Caki2 (cell line): ENCODE measurements around the gene CDK5R2. TPM values are rescaled to one million over a fixed set of nuclear protein-coding genes. Genes with fewer than 3 reads are reported as not detected.
A peak's percentile ranks its signal among the peaks of the same experiment; 100 is the strongest.

Source experiments
- DNase-seq: peaks from one replicate; pipeline ENCODE4 v3.0.0-alpha.2; 2015; ENCODE audit warnings: low read depth
- in situ Hi-C: cut with HindIII; loops from 2 replicates; pipeline ENCODE4 v1.10.0; 2016; ENCODE audit warnings: low sequenced_read_pairs, low pct_unique_long_range_greater_than_20kb, mixed read lengths
- total RNA-seq: library from RNA; depleted of rRNA; stranded (reverse); fragments of >200 nt; shearing (Covaris generic); gene quantifications from 2 replicates; pipeline ENCODE4 v1.2.3, GENCODE V29; 2014; ENCODE audit warnings: low replicate concordance; rRNA removed

Gene CDK5R2
- total RNA-seq, 1 experiment from 2014 or later: 0.78 TPM

DNA sequence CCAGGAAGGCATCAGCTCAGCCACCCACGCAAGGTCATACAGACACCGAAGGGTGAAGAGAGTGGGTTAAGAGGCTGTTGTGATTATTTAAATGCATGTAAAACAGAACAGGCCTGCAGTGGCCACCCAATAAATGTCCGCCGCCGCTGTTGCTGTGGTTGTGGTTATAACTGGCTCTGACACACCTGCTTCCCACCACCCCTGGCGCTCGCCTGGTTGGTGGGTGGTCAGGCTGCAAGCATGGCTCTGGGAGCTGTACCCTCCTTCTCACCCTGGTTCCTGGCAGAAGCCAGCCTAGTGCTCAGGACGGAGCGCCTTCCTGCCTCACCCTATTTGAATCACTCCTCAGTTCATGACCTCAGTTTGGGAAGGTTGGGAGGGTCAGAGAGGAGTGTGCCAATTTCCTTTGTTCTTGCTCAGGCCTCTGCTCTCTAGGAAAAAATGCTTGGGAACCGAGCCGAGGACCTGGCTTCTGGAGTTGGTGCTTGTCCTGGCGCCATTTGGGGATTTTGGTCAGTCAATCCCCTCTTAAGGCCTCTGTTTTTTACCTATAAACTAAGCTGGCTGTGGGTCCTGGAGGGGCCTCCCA is 39.0 kb downstream of the CDK5R2 start:
- no peak for DNase-seq
- in situ Hi-C loops: no loop called here

GRCh38 chr2:218999021-218999880 is 39.8 kb downstream of the CDK5R2 start:
- in situ Hi-C loops: no loop called here

DNA sequence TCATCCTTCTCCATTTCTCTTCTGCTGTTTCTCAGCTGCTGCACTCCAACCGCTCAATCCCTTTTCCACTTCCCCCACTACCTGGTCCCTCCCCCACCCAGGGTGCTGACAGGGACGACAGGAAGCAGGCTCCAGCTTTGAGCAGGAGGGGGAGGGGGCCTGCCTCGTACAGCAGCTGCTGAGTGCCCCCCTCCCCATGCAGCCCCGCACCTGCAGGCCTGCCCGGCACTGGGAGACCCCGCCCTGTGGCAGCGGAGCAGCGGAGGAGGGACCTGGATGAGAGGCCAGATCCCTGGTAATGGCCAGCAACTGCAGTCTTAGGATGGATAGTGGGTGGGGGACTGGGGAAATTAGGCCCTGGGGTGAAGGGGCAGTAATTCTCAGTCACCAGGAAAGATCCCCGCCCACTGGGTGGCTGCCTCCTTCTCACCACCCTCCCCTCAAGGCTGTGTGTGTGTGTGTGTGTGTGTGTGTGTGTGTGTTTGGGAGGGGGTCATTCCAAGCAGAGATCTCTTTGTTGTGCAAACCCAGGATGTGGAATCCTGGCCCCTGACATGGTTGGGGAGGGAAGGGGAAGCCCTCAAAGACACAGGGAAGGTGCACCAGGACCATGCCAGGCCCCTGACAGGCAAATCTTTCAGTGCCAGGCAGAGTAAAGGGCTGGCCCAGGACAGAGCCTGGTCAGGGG is 40.6 kb downstream of the CDK5R2 start:
- in situ Hi-C loops: no loop called here
- no peak for DNase-seq

More at GRCh38 chr2:218999021-218999880, 39.8 kb downstream of the CDK5R2 start:
- DNase-seq: no peak

DNA sequence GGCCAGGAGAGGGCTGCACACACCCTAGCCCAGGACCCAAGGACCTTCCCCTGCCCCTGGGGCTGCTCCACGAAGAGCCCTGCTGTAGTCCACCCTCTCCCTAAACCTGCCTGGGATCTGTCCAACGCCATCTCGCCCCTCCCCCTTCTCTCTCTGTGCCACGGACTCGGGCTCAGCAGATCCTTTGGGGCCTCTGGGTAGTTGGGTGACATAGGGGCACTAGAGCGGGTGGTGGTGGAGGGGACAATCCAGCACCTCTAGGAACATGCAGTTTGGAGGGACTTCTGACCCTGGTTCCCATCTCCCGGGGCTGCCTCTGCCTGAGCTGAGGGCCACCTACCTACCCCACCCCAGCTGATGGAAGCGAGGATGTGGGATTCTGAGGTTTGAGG is 41.1 kb downstream of the CDK5R2 start:
- in situ Hi-C loops: no loop called here
- no peak for DNase-seq

GRCh38 chr2:219001100-219001576 is 41.7 kb downstream of the CDK5R2 start:
- no peak for DNase-seq
- in situ Hi-C loops: no loop called here

DNA sequence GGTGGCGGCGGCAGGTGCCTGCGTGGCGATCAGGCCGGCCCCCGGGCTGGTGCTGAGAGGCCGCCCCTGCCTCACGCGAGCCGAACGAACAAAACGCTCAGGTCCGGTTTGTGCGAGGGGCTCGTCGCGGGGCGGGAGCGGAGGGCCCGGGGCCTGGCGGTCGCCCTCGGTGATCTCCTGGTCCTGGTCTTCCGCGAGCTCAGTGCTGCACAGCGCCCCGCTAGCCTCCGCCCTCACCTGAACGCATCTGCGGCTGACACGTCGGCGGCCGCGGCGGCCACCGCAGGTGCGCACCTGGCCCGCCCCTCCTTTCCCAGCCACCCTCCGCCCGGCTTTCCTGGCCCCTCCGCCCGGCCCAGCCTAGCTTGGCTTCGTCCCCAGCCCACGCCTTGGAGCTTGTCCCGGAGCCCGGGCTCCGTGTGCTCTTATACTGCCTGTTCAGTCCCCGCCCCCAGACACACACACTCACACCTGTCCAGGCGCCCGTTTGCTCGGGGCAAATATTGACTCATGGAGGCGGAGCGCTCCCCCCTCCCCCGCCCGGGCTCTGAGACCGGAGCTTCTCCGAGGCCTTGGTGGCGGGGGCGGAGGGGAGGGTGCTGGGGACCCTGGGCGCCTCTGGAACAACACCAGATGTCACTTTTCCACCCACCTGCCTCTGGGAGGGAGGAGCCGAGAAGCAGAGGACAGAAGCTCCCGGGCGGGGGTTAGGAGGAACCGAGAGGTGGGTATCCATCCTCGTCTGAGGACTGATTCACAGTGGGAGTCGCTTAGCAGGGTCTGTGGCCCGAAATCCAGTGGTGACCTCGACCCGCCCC is 42.3 kb downstream of the CDK5R2 start:
- no peak for DNase-seq
- in situ Hi-C loops: no loop called here

DNA sequence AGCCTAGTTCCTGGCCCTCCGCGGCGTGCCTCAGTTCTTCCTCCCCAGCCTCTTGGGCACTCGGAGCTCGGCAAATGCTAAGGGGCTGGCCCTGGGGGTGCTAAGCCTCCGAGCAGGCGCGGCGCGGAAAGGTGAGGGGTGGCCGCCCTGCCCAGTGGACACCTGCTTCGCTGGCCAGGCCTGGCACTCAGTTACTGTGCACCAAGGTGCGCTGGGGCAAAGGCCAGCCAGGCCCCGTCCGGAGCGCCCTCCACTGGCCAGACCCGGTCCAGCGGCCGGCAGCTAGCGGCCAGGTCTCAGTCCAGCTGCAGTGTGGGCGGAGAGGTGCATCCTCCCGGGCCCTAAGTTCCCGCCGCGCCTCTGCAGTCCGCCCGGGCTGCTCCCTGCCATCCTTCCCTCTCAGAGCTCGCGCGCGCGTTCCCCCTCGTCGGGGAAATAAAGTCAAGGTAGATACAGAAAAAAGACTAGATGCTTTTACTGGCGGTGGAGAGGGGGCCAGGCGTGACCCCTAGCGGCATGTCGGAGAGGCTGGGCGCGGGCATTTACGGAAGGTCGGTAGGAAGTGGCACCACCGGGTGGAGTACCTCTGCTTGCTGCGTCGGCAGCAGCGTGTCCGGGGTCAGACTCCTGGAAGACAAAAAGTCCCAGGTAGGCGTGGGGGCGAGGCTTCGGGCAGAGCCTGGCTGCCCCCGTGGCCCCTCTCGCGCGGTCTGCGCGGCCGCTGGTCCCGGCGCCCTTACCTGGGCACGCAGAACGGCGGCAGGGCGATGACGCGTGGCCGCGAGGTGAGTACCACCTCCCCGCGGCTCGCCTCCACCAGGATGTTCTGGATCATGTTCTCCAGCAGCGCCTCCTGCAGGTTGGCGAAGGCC is 43.2 kb downstream of the CDK5R2 start:
- in situ Hi-C loops: no loop called here
- DNase-seq: peak; percentile 54

- in situ Hi-C loops: no loop called here
- no peak for DNase-seq
Observed at GRCh38 chr2:219003267-219003634, 43.8 kb downstream of the CDK5R2 start.

DNA sequence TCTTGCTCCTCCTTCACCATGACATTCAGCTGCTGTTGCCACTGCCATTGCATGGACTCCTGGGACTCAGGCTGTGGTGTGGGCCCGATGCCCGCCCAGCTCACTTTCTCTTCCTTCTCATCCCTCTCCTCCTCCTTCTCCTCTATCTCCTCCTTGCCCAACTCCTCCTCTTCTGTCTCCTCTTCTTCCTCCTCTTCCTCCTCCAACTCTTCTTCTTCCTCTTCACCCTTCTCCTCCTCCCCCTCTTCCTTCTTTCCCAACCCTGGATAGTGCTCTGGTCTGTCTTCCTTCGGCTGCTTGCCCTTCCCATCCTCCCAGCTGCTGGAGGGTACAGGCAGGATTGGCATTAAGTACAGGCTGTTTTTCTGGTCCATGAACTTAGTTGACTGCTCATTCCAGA is 44.5 kb downstream of the CDK5R2 start:
- in situ Hi-C loops: no loop called here

GRCh38 chr2:219009294-219009693 is 49.8 kb downstream of the CDK5R2 start:
- in situ Hi-C loops: no loop called here

More for the DNA sequence above, 44.5 kb downstream of the CDK5R2 start:
- DNase-seq: no peak

DNA sequence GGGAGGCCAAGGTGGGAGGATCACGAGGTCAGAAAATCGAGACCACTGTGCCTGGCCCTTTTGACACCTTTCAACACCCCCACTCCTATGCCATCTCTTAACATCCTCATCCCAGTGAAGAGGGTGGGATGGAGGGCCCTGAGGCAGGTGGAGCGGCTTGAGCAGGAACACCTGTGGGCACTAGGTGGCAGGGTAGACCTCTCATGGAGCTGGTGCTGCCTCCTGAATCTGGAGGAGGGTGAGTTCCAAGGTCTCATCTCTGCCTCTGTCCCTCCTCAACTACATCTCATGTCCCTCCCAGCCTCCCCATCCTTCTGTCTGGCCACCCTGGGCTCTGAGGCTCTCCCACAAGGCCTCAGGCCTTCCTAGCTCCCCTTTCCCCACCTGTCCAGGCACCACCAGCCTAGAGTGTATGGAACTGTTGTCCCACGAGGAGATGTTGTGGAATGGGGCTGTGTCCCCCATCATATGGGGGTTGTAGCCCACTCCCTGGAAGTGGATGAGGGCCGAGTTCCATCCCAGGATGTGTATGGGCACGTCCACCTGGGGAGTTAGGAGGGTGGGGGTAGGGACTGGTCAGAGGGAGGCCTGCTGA is 50.8 kb downstream of the CDK5R2 start:
- DNase-seq: no peak
- in situ Hi-C loops: no loop called here

More at GRCh38 chr2:219009294-219009693, 49.8 kb downstream of the CDK5R2 start:
- no peak for DNase-seq

- DNase-seq: no peak
- in situ Hi-C loops: no loop called here
Observed at GRCh38 chr2:219010873-219011272, 51.4 kb downstream of the CDK5R2 start.

Other genes starting within 250 kb of the CDK5R2 start
- 1.9 and 8.0 TPM in 2 replicates for gene TTLL4, start 248.8 kb upstream of the CDK5R2 start, total RNA-seq
- gene CYP27A1, start 177.5 kb upstream of the CDK5R2 start, total RNA-seq: not detected in 2 replicates
- gene PRKAG3, start 127.9 kb upstream of the CDK5R2 start, total RNA-seq: not detected in 2 replicates
- 1.3 and 4.4 TPM in 2 replicates for gene WNT6, start 99.9 kb upstream of the CDK5R2 start, total RNA-seq
- gene WNT10A, start 78.8 kb upstream of the CDK5R2 start, total RNA-seq: 4.5 and 6.5 TPM in 2 replicates
- gene FEV, start 25.5 kb downstream of the CDK5R2 start, total RNA-seq: not detected in 2 replicates
- not detected in 2 replicates for gene CRYBA2, start 33.8 kb downstream of the CDK5R2 start, total RNA-seq
- gene CFAP65, start 81.8 kb downstream of the CDK5R2 start, total RNA-seq: not detected in 2 replicates
- not detected in 2 replicates for gene IHH, start 101.3 kb downstream of the CDK5R2 start, total RNA-seq
- gene NHEJ1, start 201.1 kb downstream of the CDK5R2 start, total RNA-seq: 17.4 and 21.5 TPM in 2 replicates
- gene SLC23A3, start 210.4 kb downstream of the CDK5R2 start, total RNA-seq: 0.07 and 0.70 TPM in 2 replicates
- 24.6 and 28.9 TPM in 2 replicates for gene CNPPD1, start 217.3 kb downstream of the CDK5R2 start, total RNA-seq
- 54.2 and 72.1 TPM in 2 replicates for gene RETREG2, start 218.6 kb downstream of the CDK5R2 start, total RNA-seq
- 32.5 and 42.0 TPM in 2 replicates for gene ZFAND2B, start 247.1 kb downstream of the CDK5R2 start, total RNA-seq